ENCODE measurements around the gene AGFG1.
"Not testable (repeated sequence)": the region's sequence is repeated elsewhere in the genome, so short reads cannot be mapped to it uniquely, and the experiment has no call there.

The AGFG1 gene

DNA sequence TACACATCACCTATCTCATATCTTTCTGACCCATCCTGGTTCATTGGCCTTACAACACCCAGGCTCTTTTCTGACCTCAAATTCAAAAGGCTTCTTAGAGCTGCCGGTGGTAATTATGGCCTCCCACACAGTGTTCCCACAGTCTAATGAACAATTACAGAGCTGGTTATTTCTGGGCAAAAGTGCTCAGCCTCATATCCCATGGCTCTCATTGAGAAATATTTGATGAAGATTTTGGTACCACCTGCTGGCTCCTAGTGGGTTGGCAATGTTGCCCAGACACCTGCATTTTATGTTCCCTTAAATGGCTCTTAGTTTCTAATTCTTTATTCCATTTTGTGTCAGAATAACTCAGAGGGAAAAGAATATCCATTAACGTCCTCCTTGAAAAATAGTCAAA lies 106.7 kb downstream of the AGFG1 start:
- H3K9me3 Mint-ChIP-seq, result peaks cover 10% of the 10 kb centered on the region
- ATAC-seq, result no peak
- DNase-seq (ENCODE audit: low spot score in 2 of 2), result no peak
- H3K4me1 Mint-ChIP-seq, result no peaks in the 10 kb centered on the region
- H3K27ac Mint-ChIP-seq, result no peak overlapping the region
- H3K4me3 Mint-ChIP-seq, result no peak overlapping the region
- no peaks in the 10 kb centered on the region for H3K36me3 Mint-ChIP-seq

DNA sequence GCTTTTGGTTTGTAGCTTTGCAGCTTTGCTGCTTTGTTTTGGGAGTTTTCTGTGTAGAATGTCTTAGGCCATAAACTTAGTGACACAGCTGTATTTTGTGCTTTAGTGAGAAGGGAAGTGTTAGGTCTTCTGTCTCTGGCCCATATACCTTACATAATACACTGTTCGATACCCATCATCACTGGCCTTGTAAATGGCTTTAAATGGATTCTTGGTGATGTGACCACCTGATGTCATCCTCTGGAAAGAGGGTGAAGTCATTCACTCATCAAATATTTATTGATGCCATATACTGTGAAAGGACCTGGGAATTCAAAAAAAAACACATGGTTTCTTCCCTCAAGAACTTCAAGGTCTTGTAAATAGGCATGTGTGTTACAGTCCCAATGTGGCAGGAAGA lies 107.8 kb downstream of the AGFG1 start:
- H3K36me3 Mint-ChIP-seq, result no peaks in the 10 kb centered on the region
- no peaks in the 10 kb centered on the region for H3K4me1 Mint-ChIP-seq
- DNase-seq (ENCODE audit: low spot score in 2 of 2) (no peak), ATAC-seq (no peak)
- peaks cover 10% of the 10 kb centered on the region for H3K9me3 Mint-ChIP-seq
- H3K27ac Mint-ChIP-seq, result no peak overlapping the region
- no peak overlapping the region for H3K4me3 Mint-ChIP-seq

DNA sequence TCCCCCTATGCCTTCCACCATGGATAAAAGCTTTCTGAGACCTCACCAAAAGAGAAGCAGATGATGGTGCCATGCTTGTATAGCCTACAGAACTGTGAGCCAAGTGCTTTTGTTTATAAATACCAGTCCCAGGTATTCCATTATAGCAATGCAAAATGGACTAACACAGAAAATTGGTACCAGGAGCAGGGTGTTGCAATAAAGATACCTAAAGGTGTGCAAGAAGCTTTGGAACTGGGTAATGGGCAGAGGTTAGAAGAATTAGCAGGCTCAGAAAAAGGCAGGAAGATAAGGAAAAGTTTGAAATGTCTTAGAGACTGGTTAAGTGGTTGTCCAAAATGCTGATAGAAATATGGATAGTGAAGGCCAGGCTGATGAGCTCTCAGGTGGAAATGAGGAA lies 110.4 kb downstream of the AGFG1 start:
- no peak for ATAC-seq
- H3K27ac Mint-ChIP-seq, result no peak overlapping the region
- H3K4me1 Mint-ChIP-seq, result no peaks in the 10 kb centered on the region
- no peak for DNase-seq (ENCODE audit: low spot score in 2 of 2)
- H3K36me3 Mint-ChIP-seq, result no peaks in the 10 kb centered on the region
- H3K4me3 Mint-ChIP-seq, result no peak overlapping the region
- H3K9me3 Mint-ChIP-seq, result peaks cover 10% of the 10 kb centered on the region

- Mint-ChIP-seq H3K4me1 (no peaks in the 10 kb centered on the region), H3K36me3 (no peaks in the 10 kb centered on the region), H3K4me3 (no peak overlapping the region), H3K27ac (no peak overlapping the region), H3K9me3 (peaks cover 3% of the 10 kb centered on the region)
- no peak for DNase-seq (ENCODE audit: low spot score in 2 of 2)
- no peak for ATAC-seq
Measured at GRCh38 chr2:227592694-227593387, 120.9 kb downstream of the AGFG1 start.

GRCh38 chr2:227595797-227596196 lies 123.8 kb downstream of the AGFG1 start:
- ATAC-seq (no peak), DNase-seq (ENCODE audit: low spot score in 2 of 2) (no peak)

DNA sequence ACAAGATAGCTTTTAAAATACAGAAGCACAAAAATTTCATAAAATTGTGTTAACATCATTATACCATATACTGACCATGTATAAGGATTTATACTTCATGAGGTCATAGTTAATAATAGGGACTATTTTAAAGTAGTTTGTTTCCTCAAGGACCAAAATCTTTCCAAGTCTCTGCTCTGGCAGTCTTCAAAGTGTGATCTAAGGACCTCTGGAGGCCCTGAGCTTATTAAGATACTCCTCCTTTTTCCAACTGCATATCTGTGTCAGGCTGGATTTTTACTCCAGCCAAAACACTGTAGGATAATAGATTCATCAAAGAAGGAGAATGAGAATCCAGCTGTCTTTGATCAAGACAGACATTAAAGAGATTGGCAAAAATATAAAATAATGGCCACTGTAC lies 125.1 kb downstream of the AGFG1 start:
- Mint-ChIP-seq H3K9me3 (peaks cover 2% of the 10 kb centered on the region), H3K4me3 (no peak overlapping the region), H3K36me3 (no peaks in the 10 kb centered on the region), H3K27ac (no peak overlapping the region), H3K4me1 (no peaks in the 10 kb centered on the region)
- ATAC-seq (no peak), DNase-seq (ENCODE audit: low spot score in 2 of 2) (no peak)

More at GRCh38 chr2:227595797-227596196, 123.8 kb downstream of the AGFG1 start:
- Mint-ChIP-seq H3K9me3 (peaks cover 2% of the 10 kb centered on the region), H3K4me3 (no peak overlapping the region), H3K36me3 (no peaks in the 10 kb centered on the region), H3K27ac (no peak overlapping the region), H3K4me1 (no peaks in the 10 kb centered on the region)

GRCh38 chr2:227597998-227598397 lies 126.0 kb downstream of the AGFG1 start:
- no peak overlapping the region for H3K27ac Mint-ChIP-seq
- DNase-seq (ENCODE audit: low spot score in 2 of 2) (no peak), ATAC-seq (no peak)
- no peak overlapping the region for H3K4me3 Mint-ChIP-seq
- H3K4me1 Mint-ChIP-seq, result no peaks in the 10 kb centered on the region
- no peaks in the 10 kb centered on the region for H3K36me3 Mint-ChIP-seq
- H3K9me3 Mint-ChIP-seq, result peaks cover 2% of the 10 kb centered on the region

DNA sequence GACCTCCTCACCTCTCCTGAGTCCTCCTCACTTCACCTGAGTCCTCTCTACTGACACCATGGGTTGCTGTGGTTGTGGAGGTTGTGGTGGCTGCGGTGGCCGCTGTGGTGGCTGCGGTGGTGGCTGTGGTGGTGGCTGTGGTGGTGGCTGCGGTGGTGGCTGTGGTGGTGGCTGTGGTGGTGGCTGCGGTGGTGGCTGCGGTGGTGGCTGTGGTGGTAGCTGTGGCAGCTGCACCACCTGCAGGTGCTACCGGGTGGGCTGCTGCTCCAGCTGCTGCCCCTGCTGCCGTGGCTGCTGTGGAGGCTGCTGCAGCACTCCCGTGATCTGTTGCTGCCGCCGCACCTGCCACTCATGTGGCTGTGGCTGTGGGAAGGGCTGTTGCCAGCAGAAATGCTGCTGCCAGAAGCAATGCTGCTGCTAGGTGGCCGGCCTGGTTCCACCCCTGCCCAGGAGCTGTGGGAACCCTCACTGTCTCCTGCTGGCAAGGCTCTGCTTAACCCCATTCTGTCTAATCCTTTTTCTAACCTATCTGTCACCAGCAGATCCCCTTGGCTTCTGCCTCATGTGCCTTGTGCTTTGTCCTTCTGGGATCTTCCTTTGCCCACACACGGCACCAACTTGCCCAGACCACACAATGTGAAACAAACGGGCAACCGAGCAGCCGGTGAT lies 127.0 kb downstream of the AGFG1 start, which contains the start of gene SCYGR2:
Gene SCYGR2 (plus strand): TSS at position 59 of the 669 bp plus-strand sequence. CDS start 0 bp downstream, at position 59.
- not testable (repeated sequence) for H3K4me1 Mint-ChIP-seq; H3K27ac Mint-ChIP-seq; DNase-seq (ENCODE audit: low spot score in 2 of 2); H3K9me3 Mint-ChIP-seq; ATAC-seq; H3K36me3 Mint-ChIP-seq; H3K4me3 Mint-ChIP-seq

- no peaks in the 10 kb centered on the region for H3K4me1 Mint-ChIP-seq
- H3K27ac Mint-ChIP-seq, result no peak overlapping the region
- no peaks in the 10 kb centered on the region for H3K36me3 Mint-ChIP-seq
- no peak for ATAC-seq
- DNase-seq (ENCODE audit: low spot score in 2 of 2), result no peak
- H3K4me3 Mint-ChIP-seq, result no peak overlapping the region
- peaks cover 2% of the 10 kb centered on the region for H3K9me3 Mint-ChIP-seq
Measured at GRCh38 chr2:227602358-227602757, 130.4 kb downstream of the AGFG1 start.

DNA sequence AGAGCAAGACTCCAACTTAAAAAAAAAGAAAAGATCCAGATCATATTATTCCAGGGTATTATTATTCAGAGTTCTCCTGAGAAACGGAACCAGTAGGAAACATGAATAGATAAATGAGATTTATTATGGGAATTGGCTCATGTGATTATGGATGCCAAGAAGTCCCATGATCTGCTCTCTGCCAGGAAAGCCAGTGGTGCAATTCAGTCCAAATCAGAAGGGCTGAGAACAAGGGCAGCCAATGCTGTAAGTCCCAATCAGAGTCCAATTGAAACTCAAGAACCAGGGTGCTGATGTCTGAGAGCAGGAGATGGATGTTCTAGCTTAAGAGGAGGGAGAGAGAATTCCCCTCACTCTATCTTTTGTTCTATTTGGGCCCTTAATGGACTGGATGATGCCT lies 134.5 kb downstream of the AGFG1 start:
- ATAC-seq, result no peak
- no peaks in the 10 kb centered on the region for H3K4me1 Mint-ChIP-seq
- DNase-seq (ENCODE audit: low spot score in 2 of 2), result no peak
- no peak overlapping the region for H3K27ac Mint-ChIP-seq
- peaks cover 8% of the 10 kb centered on the region for H3K36me3 Mint-ChIP-seq
- no peaks in the 10 kb centered on the region for H3K9me3 Mint-ChIP-seq
- no peak overlapping the region for H3K4me3 Mint-ChIP-seq

DNA sequence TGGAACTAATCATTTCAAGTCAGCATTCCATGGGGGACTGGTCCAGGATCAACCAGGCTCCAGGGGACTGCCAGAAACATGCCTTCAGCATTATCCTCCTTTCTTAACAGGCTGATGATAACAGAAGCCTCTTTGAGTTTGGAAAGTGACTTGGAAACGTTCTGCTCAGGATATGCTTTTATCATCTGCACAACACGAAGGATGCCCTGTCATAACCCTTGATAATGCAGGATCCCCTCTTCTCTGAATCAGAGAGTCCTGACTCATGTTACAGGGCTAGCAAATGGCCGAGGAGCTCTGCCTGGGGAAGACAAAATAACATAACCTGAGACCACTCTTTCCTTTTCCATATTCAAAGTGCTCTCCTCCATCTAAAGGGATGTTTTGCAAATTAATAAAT lies 136.0 kb downstream of the AGFG1 start:
- Mint-ChIP-seq H3K4me1 (no peaks in the 10 kb centered on the region), H3K36me3 (peaks cover 8% of the 10 kb centered on the region), H3K4me3 (no peak overlapping the region), H3K9me3 (no peaks in the 10 kb centered on the region), H3K27ac (peak overlapping the region; percentile 65)
- DNase-seq (ENCODE audit: low spot score in 2 of 2), result no peak
- no peak for ATAC-seq

DNA sequence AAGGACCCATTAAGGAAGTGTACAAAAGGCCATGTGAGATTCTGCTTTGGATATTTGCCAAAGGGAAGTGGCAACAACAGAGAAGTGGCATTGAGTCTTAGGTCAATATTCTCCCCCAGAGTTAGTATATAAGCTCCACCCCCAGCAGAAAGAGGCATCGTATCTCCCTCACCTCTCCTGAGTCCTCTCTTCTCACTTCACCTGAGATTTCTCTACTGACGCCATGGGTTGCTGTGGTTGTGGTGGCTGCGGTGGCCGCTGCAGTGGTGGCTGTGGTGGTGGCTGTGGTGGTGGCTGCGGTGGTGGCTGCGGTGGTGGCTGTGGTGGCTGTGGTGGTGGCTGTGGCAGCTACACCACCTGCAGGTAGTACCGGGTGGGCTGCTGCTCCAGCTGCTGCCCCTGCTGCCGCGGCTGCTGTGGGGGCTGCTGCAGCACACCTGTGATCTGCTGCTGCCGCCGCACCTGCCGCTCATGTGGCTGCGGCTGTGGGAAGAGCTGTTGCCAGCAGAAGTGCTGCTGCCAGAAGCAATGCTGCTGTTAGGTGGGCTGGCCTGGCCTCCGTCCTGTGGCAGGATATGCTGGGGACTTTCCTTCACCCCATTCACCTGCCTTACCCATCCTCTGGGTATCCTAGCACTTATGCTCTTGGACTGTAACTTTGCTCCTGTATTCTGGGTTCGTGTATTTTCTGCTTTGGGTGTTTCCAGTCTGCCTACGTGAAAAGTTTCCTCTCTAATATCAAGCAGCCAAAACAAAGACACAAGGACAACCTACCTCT lies 136.8 kb downstream of the AGFG1 start:
- H3K4me3 Mint-ChIP-seq, result no peak overlapping the region
- DNase-seq (ENCODE audit: low spot score in 2 of 2), result no peak
- peak overlapping the region; percentile 65 for H3K27ac Mint-ChIP-seq
- H3K4me1 Mint-ChIP-seq, result no peaks in the 10 kb centered on the region
- H3K36me3 Mint-ChIP-seq, result peaks cover 8% of the 10 kb centered on the region
- no peak for ATAC-seq
- H3K9me3 Mint-ChIP-seq, result no peaks in the 10 kb centered on the region

DNA sequence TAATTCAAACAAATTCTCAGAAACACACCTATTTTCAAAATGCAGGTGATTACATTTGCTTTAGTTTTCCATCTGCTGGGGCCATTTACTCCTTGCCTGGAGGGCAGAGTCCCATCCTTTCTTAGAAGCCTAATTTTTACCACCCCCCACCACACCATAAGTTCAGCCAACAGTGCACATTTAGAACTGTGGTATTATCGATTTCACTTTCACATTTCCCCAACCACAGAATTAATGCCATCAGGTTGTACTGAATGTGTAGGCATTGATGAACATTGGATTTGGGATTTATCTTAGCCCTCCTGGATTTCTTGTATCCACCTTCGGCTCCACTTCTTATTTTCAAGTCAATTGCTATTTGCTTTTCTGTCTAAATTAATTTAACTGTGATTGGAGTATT lies 138.2 kb downstream of the AGFG1 start:
- peaks cover 8% of the 10 kb centered on the region for H3K36me3 Mint-ChIP-seq
- H3K27ac Mint-ChIP-seq, result no peak overlapping the region
- ATAC-seq (no peak), DNase-seq (ENCODE audit: low spot score in 2 of 2) (no peak)
- H3K4me1 Mint-ChIP-seq, result no peaks in the 10 kb centered on the region
- H3K9me3 Mint-ChIP-seq, result no peaks in the 10 kb centered on the region
- H3K4me3 Mint-ChIP-seq, result no peak overlapping the region
